Fibroblast of lung (primary cell): ENCODE data around the gene SCAF11. TPM values are rescaled to one million over a fixed set of nuclear protein-coding genes. Genes with fewer than 3 reads are reported as not detected.

Source experiments
- DNase-seq, 2 donors: peaks; one replicate each; pipeline versions ENCODE4 v3.0.0 to v3.0.0-alpha.2; 2010; ENCODE audit warnings: low read depth in 2 of 2
- H2AFZ ChIP-seq: 2 replicates; pipeline ENCODE4 v1.5.1; 2012; ENCODE audit warnings: low read length, control low read depth, inconsistent platforms
- H3K27ac ChIP-seq: 2 replicates; pipeline ENCODE4 v1.5.1; 2011; ENCODE audit warnings: low read length, control low read depth; ENCODE audit not compliant: insufficient read depth
- H3K27me3 ChIP-seq: 2 replicates; pipeline ENCODE4 v1.5.1; 2011; ENCODE audit warnings: mild to moderate bottlenecking, low read length; ENCODE audit not compliant: control insufficient read depth, insufficient read depth
- H3K36me3 ChIP-seq: 2 replicates; pipeline ENCODE4 v1.5.1; 2011; ENCODE audit warnings: low read length; ENCODE audit not compliant: control insufficient read depth, insufficient read depth
- H3K4me1 ChIP-seq: 2 replicates; pipeline ENCODE4 v1.5.1; 2011; ENCODE audit warnings: low read length; ENCODE audit not compliant: control insufficient read depth, insufficient read depth; ENCODE audit errors: extremely low read depth
- H3K4me2 ChIP-seq: 2 replicates; pipeline ENCODE4 v1.5.1; 2011; ENCODE audit warnings: low read length, control low read depth; ENCODE audit not compliant: insufficient read depth; ENCODE audit errors: extremely low read depth
- H3K4me3 ChIP-seq, 4 experiments: fragments of 200-600 bp in 1 of 4; sonication (generic) in 1 of 4; replicated peaks in 1 of 4; 2 replicates each; pipeline ENCODE4 v1.5.1; 2011 to 2016; ENCODE audit warnings: low read length in 4 of 4, low read depth in 3 of 4, mild to moderate bottlenecking in 3 of 4, control low read depth in 2 of 4, inconsistent platforms in 1 of 4, mixed read lengths in 1 of 4; ENCODE audit not compliant: insufficient read depth in 1 of 4; ENCODE audit errors: control extremely low read depth in 1 of 4
- H3K79me2 ChIP-seq: 2 replicates; pipeline ENCODE4 v1.5.1; 2012; ENCODE audit warnings: mild to moderate bottlenecking, low read length, inconsistent platforms; ENCODE audit not compliant: control insufficient read depth, insufficient read depth
- H3K9ac ChIP-seq: 2 replicates; pipeline ENCODE4 v1.5.1; 2011; ENCODE audit warnings: mild to moderate bottlenecking, low read length, control low read depth; ENCODE audit not compliant: insufficient read depth
- H3K9me3 ChIP-seq: 2 replicates; pipeline ENCODE4 v1.5.1; 2012; ENCODE audit warnings: low read depth, low read length; ENCODE audit not compliant: control insufficient read depth, insufficient read depth
- H4K20me1 ChIP-seq: 2 replicates; pipeline ENCODE4 v1.5.1; 2011; ENCODE audit warnings: low read length; ENCODE audit not compliant: control insufficient read depth, insufficient read depth; ENCODE audit errors: extremely low read depth
- CTCF ChIP-seq, 2 donors: IDR thresholded peaks in 1 of 2; conservative IDR thresholded peaks in 1 of 2; 1 replicate in 1 of 2; 2 replicates in 1 of 2; pipeline ENCODE4 v1.5.1; 2011 to 2012; ENCODE audit warnings: low read length in 2 of 2, control low read depth in 1 of 2, inconsistent platforms in 1 of 2, low read depth in 1 of 2, mild to moderate bottlenecking in 1 of 2
- EZH2 ChIP-seq: IDR thresholded peaks from 2 replicates; pipeline ENCODE4 v1.5.1; 2012; ENCODE audit warnings: low read length, control low read depth, mild to moderate bottlenecking; ENCODE audit errors: missing control alignments
- polyA plus RNA-seq, 2 donors: library from polyadenylated mRNA; depleted of rRNA in 1 of 2; stranded (reverse) in 1 of 2; unstranded in 1 of 2; fragments of >200 nt; gene quantifications; 2 replicates each; pipeline ENCODE4 v1.2.1, GENCODE V29; 2011 to 2012; ENCODE audit warnings: missing spikeins in 1 of 2
- total RNA-seq: library from RNA; depleted of rRNA; stranded (reverse); fragments of >200 nt; gene quantifications from 2 replicates; pipeline ENCODE4 v1.2.1, GENCODE V29; 2014

SCAF11 gene
- total and polyA plus RNA-seq, 2 donors (not counting 1 experiment from before 2014, with no cell fraction given), result 43.8 to 79.4 TPM

GRCh38 chr12:45974883-45975282, 15.5 kb downstream of the SCAF11 start:
- H3K4me3 ChIP-seq, result no peak overlapping the region
- no peaks in the 10 kb centered on the region for H3K27me3 ChIP-seq
- H3K36me3 ChIP-seq, result no peaks in the 10 kb centered on the region
- no peak overlapping the region for H3K4me2 ChIP-seq
- peak in 1 of 2 donors; percentile 42 for DNase-seq
- H4K20me1 ChIP-seq, result peaks cover 3% of the 10 kb centered on the region
- no peaks in the 10 kb centered on the region for H3K4me1 ChIP-seq
- TF ChIP-seq EZH2 (no peak), CTCF (conservative IDR thresholded peaks at IDR 0.05 in 1 of 2, IDR thresholded peaks at IDR 0.05 in 1 of 2; ENCODE audit: low read depth in 1 of 2, low read length in 2 of 2) (no peak)
- no peak overlapping the region for H3K9ac ChIP-seq
- H3K9me3 ChIP-seq, result no peaks in the 10 kb centered on the region
- peaks cover 82% of the 10 kb centered on the region for H3K79me2 ChIP-seq
- no peak overlapping the region for H3K27ac ChIP-seq
- no peak overlapping the region for H2AFZ ChIP-seq

GRCh38 chr12:45974171-45974719, 16.1 kb downstream of the SCAF11 start:
- Histone ChIP-seq H3K27ac (no peak overlapping the region), H3K36me3 (no peaks in the 10 kb centered on the region), H3K27me3 (no peaks in the 10 kb centered on the region), H3K79me2 (peaks cover 80% of the 10 kb centered on the region), H3K4me1 (peaks cover under 1% of the 10 kb centered on the region), H3K9ac (no peak overlapping the region), H3K4me3 (no peak overlapping the region), H2AFZ (no peak overlapping the region), H3K9me3 (no peaks in the 10 kb centered on the region), H3K4me2 (no peak overlapping the region), H4K20me1 (peaks cover 3% of the 10 kb centered on the region)
- peak in 1 of 2 donors; percentile 27 for DNase-seq
- no peak for TF ChIP-seq EZH2
- no peak for TF ChIP-seq CTCF (conservative IDR thresholded peaks at IDR 0.05 in 1 of 2, IDR thresholded peaks at IDR 0.05 in 1 of 2; ENCODE audit: low read depth in 1 of 2, low read length in 2 of 2)

- H3K4me1 ChIP-seq, result peaks cover 3% of the 10 kb centered on the region
- no peak overlapping the region for H3K27ac ChIP-seq
- peaks cover 79% of the 10 kb centered on the region for H3K79me2 ChIP-seq
- H3K4me2 ChIP-seq, result no peak overlapping the region
- H3K9me3 ChIP-seq, result no peaks in the 10 kb centered on the region
- H3K36me3 ChIP-seq, result no peaks in the 10 kb centered on the region
- TF ChIP-seq EZH2 (no peak), CTCF (conservative IDR thresholded peaks at IDR 0.05 in 1 of 2, IDR thresholded peaks at IDR 0.05 in 1 of 2; ENCODE audit: low read depth in 1 of 2, low read length in 2 of 2) (no peak)
- no peak overlapping the region for H3K4me3 ChIP-seq
- no peaks in the 10 kb centered on the region for H3K27me3 ChIP-seq
- no peak overlapping the region for H3K9ac ChIP-seq
- peaks cover 3% of the 10 kb centered on the region for H4K20me1 ChIP-seq
- no peak overlapping the region for H2AFZ ChIP-seq
- DNase-seq, result peak in 1 of 2 donors; percentile 77
Measured at GRCh38 chr12:45973526-45973925, 16.8 kb downstream of the SCAF11 start.
